GM20000 (cell line): ENCODE results near the gene PTPRN2.

Experiments
- DNase-seq: peaks from one replicate; pipeline ENCODE4 v3.0.0; 2012; ENCODE audit warnings: low spot score
- TF ChIP-seq, protein P1 (sequence below): IDR thresholded peaks from 2 replicates; pipeline ENCODE4 v1.5.1; 2012; ENCODE audit warnings: mild to moderate bottlenecking, control low read depth; ENCODE audit errors: extremely low read depth, missing control alignments

Gene PTPRN2

GRCh38 chr7:157839672-157840167, 747.9 kb downstream of the PTPRN2 start:
- no peak for DNase-seq
- TF ChIP-seq, protein P1, sequence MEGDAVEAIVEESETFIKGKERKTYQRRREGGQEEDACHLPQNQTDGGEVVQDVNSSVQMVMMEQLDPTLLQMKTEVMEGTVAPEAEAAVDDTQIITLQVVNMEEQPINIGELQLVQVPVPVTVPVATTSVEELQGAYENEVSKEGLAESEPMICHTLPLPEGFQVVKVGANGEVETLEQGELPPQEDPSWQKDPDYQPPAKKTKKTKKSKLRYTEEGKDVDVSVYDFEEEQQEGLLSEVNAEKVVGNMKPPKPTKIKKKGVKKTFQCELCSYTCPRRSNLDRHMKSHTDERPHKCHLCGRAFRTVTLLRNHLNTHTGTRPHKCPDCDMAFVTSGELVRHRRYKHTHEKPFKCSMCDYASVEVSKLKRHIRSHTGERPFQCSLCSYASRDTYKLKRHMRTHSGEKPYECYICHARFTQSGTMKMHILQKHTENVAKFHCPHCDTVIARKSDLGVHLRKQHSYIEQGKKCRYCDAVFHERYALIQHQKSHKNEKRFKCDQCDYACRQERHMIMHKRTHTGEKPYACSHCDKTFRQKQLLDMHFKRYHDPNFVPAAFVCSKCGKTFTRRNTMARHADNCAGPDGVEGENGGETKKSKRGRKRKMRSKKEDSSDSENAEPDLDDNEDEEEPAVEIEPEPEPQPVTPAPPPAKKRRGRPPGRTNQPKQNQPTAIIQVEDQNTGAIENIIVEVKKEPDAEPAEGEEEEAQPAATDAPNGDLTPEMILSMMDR: no peak

GRCh38 chr7:157839226-157839625, 748.4 kb downstream of the PTPRN2 start:
- DNase-seq: no peak
- TF ChIP-seq, protein P1: no peak

- TF ChIP-seq, protein P1: no peak
- no peak for DNase-seq
These were observed 750.1 kb downstream of the PTPRN2 start for GRCh38 chr7:157837561-157837960.

- TF ChIP-seq, protein P1: no peak
- DNase-seq: no peak
These were observed 750.6 kb downstream of the PTPRN2 start for GRCh38 chr7:157837047-157837446.

DNA sequence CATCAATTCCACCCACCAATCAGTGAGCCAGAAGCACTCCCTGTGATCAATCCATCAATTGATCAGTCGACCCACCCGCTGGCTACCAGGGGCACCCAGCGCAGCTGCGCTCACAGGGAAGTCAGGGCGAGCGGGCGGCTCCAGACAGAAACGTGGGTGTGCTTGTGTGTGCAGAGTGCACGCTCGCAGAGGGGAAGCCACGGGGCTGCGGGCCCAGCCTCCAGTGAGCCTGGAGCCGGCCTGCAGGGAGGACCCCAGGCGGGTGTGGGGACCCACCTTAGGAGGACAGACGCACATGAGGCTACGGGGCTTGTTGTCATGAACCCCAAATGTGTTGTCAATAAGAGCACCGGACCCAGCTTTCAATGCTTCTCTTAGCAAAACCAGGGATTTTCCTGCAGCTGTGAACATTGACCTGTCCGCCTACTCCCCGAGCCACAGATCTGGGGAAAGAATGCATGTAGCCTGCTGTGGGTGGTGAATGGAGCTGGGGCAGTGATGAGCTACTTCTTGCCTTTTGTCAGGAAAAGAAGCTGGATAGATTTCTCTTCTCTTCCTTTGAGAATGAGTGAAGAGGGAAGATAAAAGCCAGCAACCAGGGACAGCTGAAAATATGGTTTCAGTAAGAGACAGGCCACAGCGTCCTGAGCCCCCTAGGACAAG, 753.0 kb downstream of the PTPRN2 start:
- DNase-seq: no peak
- TF ChIP-seq, protein P1: no peak

- no peak for DNase-seq
- TF ChIP-seq, protein P1: no peak
These were observed 754.6 kb downstream of the PTPRN2 start for GRCh38 chr7:157832866-157833607.

- TF ChIP-seq, protein P1: no peak
- no peak for DNase-seq
These were observed 755.2 kb downstream of the PTPRN2 start for GRCh38 chr7:157832421-157832820.
